Tibial artery (tissue), 4 donors: ENCODE results near the gene TRABD2B.

Experiments
- DNase-seq, 2 donors: peaks; one replicate each; pipeline ENCODE4 v3.0.0-alpha.2; 2019
- H3K27ac ChIP-seq, 2 donors: fragments of 200-600 bp; sonication (generic) in 1 of 2; 1 replicate in 1 of 2; 2 replicates in 1 of 2; pipeline ENCODE4 v1.5.1; 2018 to 2019; ENCODE audit warnings: mild to moderate bottlenecking in 1 of 2
- H3K27me3 ChIP-seq, 2 donors: fragments of 200-600 bp; sonication (generic) in 1 of 2; one replicate each; pipeline versions ENCODE4 v1.5.1 to v1.6.0; 2016 to 2019
- H3K36me3 ChIP-seq, 3 donors: fragments of 200-600 bp; sonication (generic) in 2 of 3; one replicate each; pipeline ENCODE4 v1.5.1; 2016 to 2019; ENCODE audit warnings: mild to moderate bottlenecking in 2 of 3
- H3K4me1 ChIP-seq, 4 donors: fragments of 200-600 bp; sonication (generic) in 2 of 4; 1 replicate in 3 of 4; 2 replicates in 1 of 4; pipeline ENCODE4 v1.5.1; 2016 to 2019
- H3K4me3 ChIP-seq, 2 donors: fragments of 200-600 bp; sonication (generic) in 1 of 2; 1 replicate in 1 of 2; 2 replicates in 1 of 2; pipeline ENCODE4 v1.5.1; 2018 to 2019; ENCODE audit warnings: mild to moderate bottlenecking in 2 of 2
- H3K9me3 ChIP-seq, 3 donors: fragments of 200-600 bp; sonication (generic) in 1 of 3; one replicate each; pipeline ENCODE4 v1.5.1; 2016 to 2019
- CTCF ChIP-seq, 2 experiments: fragments of 200-600 bp in 1 of 2; fragments of 450-650 bp in 1 of 2; IDR thresholded peaks; one replicate each; pipeline ENCODE4 v1.5.1; 2017 to 2019; ENCODE audit warnings: antibody characterized with exemption in 2 of 2, mild to moderate bottlenecking in 1 of 2, moderate library complexity in 1 of 2
- intact Hi-C: fragments of 100-400 bp; cut with DNase I; formaldehyde crosslinking; loops from one replicate; pipeline ENCODE4 v1.15.0; 2023; ENCODE audit warnings: low total_unique reads

TRABD2B gene

GRCh38 chr1:47870480-47870879, 126.7 kb downstream of the TRABD2B start:
- Histone ChIP-seq H3K4me3 (no peak overlapping the region), H3K27ac (no peak overlapping the region), H3K4me1 (peaks cover 0 to 69% (median 40%) of the 10 kb centered on the region in 4 donors), H3K36me3 (no peaks in the 10 kb centered on the region), H3K27me3 (no peaks in the 10 kb centered on the region), H3K9me3 (no peaks in the 10 kb centered on the region)
- no peak for TF ChIP-seq CTCF (IDR thresholded peaks at IDR 0.05)
- intact Hi-C loops = no loop called here
- peak in 1 of 2 donors; percentile 23 for DNase-seq

GRCh38 chr1:47868348-47868676, 128.9 kb downstream of the TRABD2B start:
- no peaks in the 10 kb centered on the region for H3K9me3 ChIP-seq
- no peaks in the 10 kb centered on the region for H3K27me3 ChIP-seq
- no peaks in the 10 kb centered on the region for H3K36me3 ChIP-seq
- TF ChIP-seq CTCF (IDR thresholded peaks at IDR 0.05) = no peak
- intact Hi-C loops = no loop called here
- peaks cover 0 to 58% (median 36%) of the 10 kb centered on the region in 4 donors for H3K4me1 ChIP-seq
- H3K4me3 ChIP-seq = no peak overlapping the region
- peak in 1 of 2 donors; percentile 43 for DNase-seq
- H3K27ac ChIP-seq = peak overlapping the region in 1 of 2 donors; percentile 55

GRCh38 chr1:47867438-47868347, 129.5 kb downstream of the TRABD2B start:
- H3K27ac ChIP-seq = peak overlapping the region; percentile 1 to 55
- no peak overlapping the region for H3K4me3 ChIP-seq
- no peaks in the 10 kb centered on the region for H3K27me3 ChIP-seq
- no peaks in the 10 kb centered on the region for H3K36me3 ChIP-seq
- intact Hi-C loops = no loop called here
- DNase-seq = no peak
- TF ChIP-seq CTCF (IDR thresholded peaks at IDR 0.05) = no peak
- no peaks in the 10 kb centered on the region for H3K9me3 ChIP-seq
- peaks cover 0 to 52% (median 33%) of the 10 kb centered on the region in 4 donors for H3K4me1 ChIP-seq

- peak in 1 of 2 donors; percentile 45 for DNase-seq
- H3K9me3 ChIP-seq = no peaks in the 10 kb centered on the region
- peak overlapping the region; percentile 1 to 55 for H3K27ac ChIP-seq
- H3K36me3 ChIP-seq = no peaks in the 10 kb centered on the region
- intact Hi-C loops = no loop called here
- TF ChIP-seq CTCF (IDR thresholded peaks at IDR 0.05) = no peak
- no peaks in the 10 kb centered on the region for H3K27me3 ChIP-seq
- peaks cover 0 to 43% (median 24%) of the 10 kb centered on the region in 4 donors for H3K4me1 ChIP-seq
- no peak overlapping the region for H3K4me3 ChIP-seq
Measured at GRCh38 chr1:47866601-47867437, 130.4 kb downstream of the TRABD2B start.

- intact Hi-C loops = no loop called here
- Histone ChIP-seq H3K27ac (peak overlapping the region; percentile 1 to 55), H3K4me1 (peaks cover 0 to 35% (median 16%) of the 10 kb centered on the region in 4 donors), H3K9me3 (no peaks in the 10 kb centered on the region), H3K27me3 (no peaks in the 10 kb centered on the region), H3K4me3 (no peak overlapping the region), H3K36me3 (no peaks in the 10 kb centered on the region)
- no peak for TF ChIP-seq CTCF (IDR thresholded peaks at IDR 0.05)
- no peak for DNase-seq
Measured at GRCh38 chr1:47865881-47866535, 131.2 kb downstream of the TRABD2B start.
